Keratinocyte (primary cell): ENCODE results near the gene EMC10.

Experiments
- EZH2 ChIP-seq: IDR thresholded peaks from one replicate; pipeline ENCODE4 v1.6.1; 2012; ENCODE audit warnings: inconsistent platforms, mild to moderate bottlenecking, low read length, moderate library complexity
- TF ChIP-seq, protein P1 (sequence below), 3 experiments: IDR thresholded peaks in 1 of 3; conservative IDR thresholded peaks in 1 of 3; optimal IDR thresholded peaks in 1 of 3; 2 replicates in 2 of 3; 3 replicates in 1 of 3; pipeline versions ENCODE3 to v1.5.1; 2011; ENCODE audit warnings: low read length in 3 of 3, mild to moderate bottlenecking in 3 of 3, moderate library complexity in 2 of 3, control low read depth in 1 of 3, inconsistent platforms in 1 of 3; ENCODE audit not compliant: insufficient read depth in 2 of 3; ENCODE audit errors: extremely low read depth in 1 of 3

GRCh38 chr19:50475101-50475568 is 1.2 kb upstream of the EMC10 start:
- no peak for TF ChIP-seq EZH2
- TF ChIP-seq, protein P1, sequence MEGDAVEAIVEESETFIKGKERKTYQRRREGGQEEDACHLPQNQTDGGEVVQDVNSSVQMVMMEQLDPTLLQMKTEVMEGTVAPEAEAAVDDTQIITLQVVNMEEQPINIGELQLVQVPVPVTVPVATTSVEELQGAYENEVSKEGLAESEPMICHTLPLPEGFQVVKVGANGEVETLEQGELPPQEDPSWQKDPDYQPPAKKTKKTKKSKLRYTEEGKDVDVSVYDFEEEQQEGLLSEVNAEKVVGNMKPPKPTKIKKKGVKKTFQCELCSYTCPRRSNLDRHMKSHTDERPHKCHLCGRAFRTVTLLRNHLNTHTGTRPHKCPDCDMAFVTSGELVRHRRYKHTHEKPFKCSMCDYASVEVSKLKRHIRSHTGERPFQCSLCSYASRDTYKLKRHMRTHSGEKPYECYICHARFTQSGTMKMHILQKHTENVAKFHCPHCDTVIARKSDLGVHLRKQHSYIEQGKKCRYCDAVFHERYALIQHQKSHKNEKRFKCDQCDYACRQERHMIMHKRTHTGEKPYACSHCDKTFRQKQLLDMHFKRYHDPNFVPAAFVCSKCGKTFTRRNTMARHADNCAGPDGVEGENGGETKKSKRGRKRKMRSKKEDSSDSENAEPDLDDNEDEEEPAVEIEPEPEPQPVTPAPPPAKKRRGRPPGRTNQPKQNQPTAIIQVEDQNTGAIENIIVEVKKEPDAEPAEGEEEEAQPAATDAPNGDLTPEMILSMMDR (optimal IDR thresholded peaks at IDR 0.05 in 1 of 3, IDR thresholded peaks at IDR 0.05 in 1 of 3, conservative IDR thresholded peaks at IDR 0.05 in 1 of 3; ENCODE audit: extremely low read depth in 1 of 3, insufficient read depth in 2 of 3, low read length in 3 of 3), result no peak
